SK-N-SH (cell line): ENCODE measurements around the gene BBLN. TPM values are rescaled to one million over a fixed set of nuclear protein-coding genes. Genes with fewer than 3 reads are reported as not detected.

Experiments
- CTCF ChIA-PET: fragments of 300-600, 350-600 bp; formaldehyde crosslinking; extraction: SDS; loops from one replicate; lab custom pipeline; 2021; lab: Yijun Ruan, JAX
- POLR2A ChIA-PET: fragments of 350-600 bp; sonication (Branson Sonifier 250); formaldehyde crosslinking; extraction: SDS; loops from one replicate; lab custom pipeline; 2020; ENCODE audit warnings: antibody characterized with exemption, inconsistent platforms; lab: Yijun Ruan, JAX
- DNase-seq: peaks from one replicate; pipeline ENCODE4 v3.0.0; 2012
- H2AFZ ChIP-seq: fragments of 200-600 bp; sonication (generic); 2 replicates; pipeline ENCODE4 v1.8.1; 2016; ENCODE audit warnings: antibody characterized with exemption, mild to moderate bottlenecking, low read depth
- H3F3A ChIP-seq: fragments of 200-600 bp; sonication (generic); replicated peaks from 2 replicates; pipeline ENCODE3; 2016; ENCODE audit warnings: antibody characterized with exemption, mild to moderate bottlenecking; ENCODE audit not compliant: insufficient read depth
- H3K27ac ChIP-seq, 2 experiments: fragments of 200-500 bp in 1 of 2; fragments of 200-600 bp in 1 of 2; sonication (Bioruptor generic) in 1 of 2; sonication (generic), shearing (Covaris generic) in 1 of 2; 2 replicates each; pipeline versions ENCODE4 v1.5.1 to v1.6.1; 2014 to 2016; ENCODE audit warnings: low read depth in 2 of 2, inconsistent platforms in 1 of 2, low read length in 1 of 2, mild to moderate bottlenecking in 1 of 2, mixed read lengths in 1 of 2
- H3K27me3 ChIP-seq: fragments of 200-600 bp; sonication (generic), shearing (Covaris generic); 2 replicates; pipeline ENCODE4 v1.6.1; 2016; ENCODE audit warnings: mixed run types; ENCODE audit not compliant: insufficient read depth
- H3K36me3 ChIP-seq, 2 experiments: fragments of 200-500 bp in 1 of 2; fragments of 200-600 bp in 1 of 2; sonication (Bioruptor generic) in 1 of 2; sonication (generic) in 1 of 2; replicated peaks in 1 of 2; 2 replicates each; pipeline versions ENCODE3 to v1.5.1; 2014 to 2016; ENCODE audit warnings: low read length in 1 of 2, mild to moderate bottlenecking in 1 of 2; ENCODE audit not compliant: insufficient read depth in 2 of 2, control insufficient read depth in 1 of 2
- H3K4me1 ChIP-seq, 2 experiments: fragments of 200-500 bp in 1 of 2; fragments of 200-600 bp in 1 of 2; sonication (Bioruptor generic) in 1 of 2; sonication (generic), shearing (Covaris generic) in 1 of 2; 2 replicates each; pipeline versions ENCODE4 v1.5.1 to v1.6.1; 2014 to 2016; ENCODE audit warnings: low read depth in 1 of 2, low read length in 1 of 2, mixed run types in 1 of 2; ENCODE audit not compliant: insufficient read depth in 2 of 2, control insufficient read depth in 1 of 2
- H3K4me2 ChIP-seq: fragments of 200-600 bp; sonication (generic), shearing (Covaris generic); 2 replicates; pipeline ENCODE4 v1.6.1; 2017; ENCODE audit warnings: mixed run types
- H3K4me3 ChIP-seq, 2 experiments: fragments of 200-500 bp in 1 of 2; fragments of 200-600 bp in 1 of 2; sonication (Bioruptor generic) in 1 of 2; sonication (generic), shearing (Covaris generic) in 1 of 2; 2 replicates each; pipeline versions ENCODE4 v1.5.1 to v1.8.1; 2014 to 2016; ENCODE audit warnings: low read depth in 2 of 2, inconsistent platforms in 1 of 2, low read length in 1 of 2, mild to moderate bottlenecking in 1 of 2, mixed read lengths in 1 of 2, moderate library complexity in 1 of 2
- H3K79me2 ChIP-seq: fragments of 200-600 bp; sonication (generic); 2 replicates; pipeline ENCODE4 v1.8.1; 2017; ENCODE audit warnings: mild to moderate bottlenecking; ENCODE audit not compliant: insufficient read depth
- H3K9ac ChIP-seq: fragments of 200-600 bp; sonication (generic); 2 replicates; pipeline ENCODE4 v1.6.1; 2017; ENCODE audit warnings: mixed run types
- H3K9me2 ChIP-seq: fragments of 200-600 bp; sonication (generic); 2 replicates; pipeline ENCODE4 v1.6.1; 2017; ENCODE audit warnings: mixed run types
- H3K9me3 ChIP-seq: fragments of 200-600 bp; sonication (generic); 2 replicates; pipeline ENCODE4 v1.6.1; 2017; ENCODE audit warnings: mixed run types, mild to moderate bottlenecking, moderate library complexity
- H4K20me1 ChIP-seq: fragments of 200-600 bp; sonication (generic); 2 replicates; pipeline ENCODE4 v1.6.1; 2017; ENCODE audit warnings: mild to moderate bottlenecking, mixed run types; ENCODE audit not compliant: insufficient read depth
- CTCF ChIP-seq: fragments of 200-600 bp; sonication (generic); IDR thresholded peaks from 2 replicates; pipeline ENCODE4 v1.6.1; 2017; ENCODE audit warnings: antibody characterized with exemption, mild to moderate bottlenecking, moderate library complexity
- ELF1 ChIP-seq: IDR thresholded peaks from 2 replicates; pipeline ENCODE4 v1.4.0; 2012
- GABPA ChIP-seq: IDR thresholded peaks from 2 replicates; pipeline ENCODE4 v1.4.0; 2012; ENCODE audit warnings: low read depth, mild to moderate bottlenecking
- REST ChIP-seq: IDR thresholded peaks from 2 replicates; pipeline ENCODE4 v1.6.1; 2012; ENCODE audit warnings: mild to moderate bottlenecking, low read depth, low read length, moderate library complexity
- RFX5 ChIP-seq: IDR thresholded peaks from 2 replicates; pipeline ENCODE4 v1.6.1; 2012; ENCODE audit warnings: mild to moderate bottlenecking, improper control_type of control experiment, low read length
- RXRA ChIP-seq: IDR thresholded peaks from 2 replicates; pipeline ENCODE4 v1.4.0; 2012; ENCODE audit warnings: low read depth, mild to moderate bottlenecking, borderline replicate concordance
- SMC3 ChIP-seq: IDR thresholded peaks from 2 replicates; pipeline ENCODE4 v1.6.1; 2012; ENCODE audit warnings: low read depth, low read length, improper control_type of control experiment
- TCF12 ChIP-seq: IDR thresholded peaks from 2 replicates; pipeline ENCODE4 v1.4.0; 2012
- TEAD4 ChIP-seq: IDR thresholded peaks from 2 replicates; pipeline ENCODE4 v1.4.0; 2012; ENCODE audit warnings: mild to moderate bottlenecking, borderline replicate concordance; ENCODE audit not compliant: insufficient read depth
- USF1 ChIP-seq: IDR thresholded peaks from 2 replicates; pipeline ENCODE4 v1.4.0; 2012; ENCODE audit warnings: low read depth, borderline replicate concordance
- WGBS: methylation state at CpG from one replicate; pipeline ENCODE4 v1.1.6; 2017; ENCODE audit warnings: low lambda C conversion rate; 5-methylcytosine and 5-hydroxymethylcytosine counted together
- polyA plus RNA-seq, 3 experiments: library from polyadenylated mRNA; depleted of rRNA; stranded (reverse); fragments of >200 nt; gene quantifications; 2 replicates each; pipeline ENCODE4 v1.2.3, GENCODE V29; 2012
- TF ChIP-seq, protein P1 (sequence below): fragments of 150-350 bp; IDR thresholded peaks from 2 replicates; pipeline ENCODE4 v1.6.1; 2016; ENCODE audit warnings: mild to moderate bottlenecking, low read depth, low read length
- TF ChIP-seq, protein P2 (sequence below): IDR thresholded peaks from 2 replicates; pipeline ENCODE4; 2012
- TF ChIP-seq, protein P3 (sequence below): IDR thresholded peaks from 2 replicates; pipeline ENCODE4 v1.4.0; 2012; ENCODE audit warnings: low read depth, borderline replicate concordance

The BBLN gene
- polyA plus RNA-seq, 1 of the 3 experiments (the other 2 are of a cell fraction), result 109 TPM

- 83% methylated on average over 9 of the region's 13 CpGs for WGBS
- Histone ChIP-seq H3K4me1 (no peaks in the 10 kb centered on the region; a peak in 1 of 4 replicates), H3K27ac (no peak overlapping the region), H3K27me3 (no peaks in the 10 kb centered on the region), H3K9ac (no peak overlapping the region), H3K9me3 (no peaks in the 10 kb centered on the region), H3K79me2 (no peaks in the 10 kb centered on the region), H2AFZ (no peak overlapping the region), H3K36me3 (no peaks in the 10 kb centered on the region), H3K4me3 (no peak overlapping the region), H3K4me2 (no peak overlapping the region), H4K20me1 (no peaks in the 10 kb centered on the region), H3K9me2 (no peaks in the 10 kb centered on the region), H3F3A (no peaks in the 10 kb centered on the region)
- CTCF ChIA-PET, result interaction anchor here (0.9 to 4.4 kb wide), 2 partner anchors 35 to 209 kb away, joined by 3 to 20 read pairs; no protein-coding TSS in a partner anchor
- no peak for TF ChIP-seq GABPA
- TF ChIP-seq CTCF, result no peak
- TF ChIP-seq SMC3, result no peak
- TF ChIP-seq, protein P1, sequence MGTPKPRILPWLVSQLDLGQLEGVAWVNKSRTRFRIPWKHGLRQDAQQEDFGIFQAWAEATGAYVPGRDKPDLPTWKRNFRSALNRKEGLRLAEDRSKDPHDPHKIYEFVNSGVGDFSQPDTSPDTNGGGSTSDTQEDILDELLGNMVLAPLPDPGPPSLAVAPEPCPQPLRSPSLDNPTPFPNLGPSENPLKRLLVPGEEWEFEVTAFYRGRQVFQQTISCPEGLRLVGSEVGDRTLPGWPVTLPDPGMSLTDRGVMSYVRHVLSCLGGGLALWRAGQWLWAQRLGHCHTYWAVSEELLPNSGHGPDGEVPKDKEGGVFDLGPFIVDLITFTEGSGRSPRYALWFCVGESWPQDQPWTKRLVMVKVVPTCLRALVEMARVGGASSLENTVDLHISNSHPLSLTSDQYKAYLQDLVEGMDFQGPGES, result no peak
- TF ChIP-seq ELF1, result no peak
- no peak for TF ChIP-seq USF1
- TF ChIP-seq REST, result no peak
- TF ChIP-seq RFX5, result no peak
- TF ChIP-seq, protein P2, sequence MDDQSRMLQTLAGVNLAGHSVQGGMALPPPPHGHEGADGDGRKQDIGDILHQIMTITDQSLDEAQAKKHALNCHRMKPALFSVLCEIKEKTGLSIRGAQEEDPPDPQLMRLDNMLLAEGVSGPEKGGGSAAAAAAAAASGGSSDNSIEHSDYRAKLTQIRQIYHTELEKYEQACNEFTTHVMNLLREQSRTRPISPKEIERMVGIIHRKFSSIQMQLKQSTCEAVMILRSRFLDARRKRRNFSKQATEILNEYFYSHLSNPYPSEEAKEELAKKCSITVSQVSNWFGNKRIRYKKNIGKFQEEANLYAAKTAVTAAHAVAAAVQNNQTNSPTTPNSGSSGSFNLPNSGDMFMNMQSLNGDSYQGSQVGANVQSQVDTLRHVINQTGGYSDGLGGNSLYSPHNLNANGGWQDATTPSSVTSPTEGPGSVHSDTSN, result no peak
- TF ChIP-seq, protein P3, sequence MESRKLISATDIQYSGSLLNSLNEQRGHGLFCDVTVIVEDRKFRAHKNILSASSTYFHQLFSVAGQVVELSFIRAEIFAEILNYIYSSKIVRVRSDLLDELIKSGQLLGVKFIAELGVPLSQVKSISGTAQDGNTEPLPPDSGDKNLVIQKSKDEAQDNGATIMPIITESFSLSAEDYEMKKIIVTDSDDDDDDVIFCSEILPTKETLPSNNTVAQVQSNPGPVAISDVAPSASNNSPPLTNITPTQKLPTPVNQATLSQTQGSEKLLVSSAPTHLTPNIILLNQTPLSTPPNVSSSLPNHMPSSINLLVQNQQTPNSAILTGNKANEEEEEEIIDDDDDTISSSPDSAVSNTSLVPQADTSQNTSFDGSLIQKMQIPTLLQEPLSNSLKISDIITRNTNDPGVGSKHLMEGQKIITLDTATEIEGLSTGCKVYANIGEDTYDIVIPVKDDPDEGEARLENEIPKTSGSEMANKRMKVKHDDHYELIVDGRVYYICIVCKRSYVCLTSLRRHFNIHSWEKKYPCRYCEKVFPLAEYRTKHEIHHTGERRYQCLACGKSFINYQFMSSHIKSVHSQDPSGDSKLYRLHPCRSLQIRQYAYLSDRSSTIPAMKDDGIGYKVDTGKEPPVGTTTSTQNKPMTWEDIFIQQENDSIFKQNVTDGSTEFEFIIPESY, result no peak
- no peak for TF ChIP-seq TCF12
- TF ChIP-seq RXRA, result no peak
- no peak for TF ChIP-seq TEAD4
- DNase-seq, result no peak
- POLR2A ChIA-PET, result no interaction called here
These were observed 7.7 kb upstream of the BBLN start for GRCh38 chr9:128152133-128153059.
